GM12878 (cell line): Measurements from ENCODE around the gene ASIC4. TPM values are rescaled to one million over a fixed set of nuclear protein-coding genes. Genes with fewer than 3 reads are reported as not detected.

ENCODE experiments used
- BACH1 ChIP-seq: fragments of 450-650 bp; IDR thresholded peaks from 2 replicates; pipeline ENCODE4 v1.6.1; 2017; ENCODE audit warnings: mild to moderate bottlenecking, borderline replicate concordance
- BCL3 ChIP-seq: IDR thresholded peaks from 2 replicates; pipeline ENCODE4 v1.6.1; 2011; ENCODE audit warnings: borderline replicate concordance, low read depth, mild to moderate bottlenecking, moderate library complexity, low read length; ENCODE audit not compliant: insufficient read depth, poor library complexity, severe bottlenecking
- BCLAF1 ChIP-seq: fragments of 450-650 bp; IDR thresholded peaks from 2 replicates; pipeline ENCODE4 v1.6.1; 2017; ENCODE audit warnings: antibody characterized with exemption, mild to moderate bottlenecking, moderate library complexity
- CEBPZ ChIP-seq: fragments of 150-350 bp; IDR thresholded peaks from 2 replicates; pipeline ENCODE4 v1.6.1; 2016; ENCODE audit warnings: low read depth, low read length
- CTCF ChIP-seq, 3 experiments: IDR thresholded peaks in 2 of 3; conservative IDR thresholded peaks in 1 of 3; 2 replicates each; pipeline ENCODE4 v1.5.1; 2011; ENCODE audit warnings: low read depth in 3 of 3, low read length in 3 of 3, mild to moderate bottlenecking in 3 of 3, control low read depth in 2 of 3, moderate library complexity in 2 of 3, inconsistent platforms in 1 of 3, mixed read lengths in 1 of 3; ENCODE audit not compliant: control insufficient read depth in 2 of 3, insufficient read depth in 1 of 3; ENCODE audit errors: extremely low read depth in 1 of 3
- DPF2 ChIP-seq: fragments of 450-650 bp; IDR thresholded peaks from 2 replicates; pipeline ENCODE4 v1.6.1; 2017; ENCODE audit warnings: mild to moderate bottlenecking
- ESRRA ChIP-seq: IDR thresholded peaks from 2 replicates; pipeline ENCODE4 v1.6.1; 2012; ENCODE audit warnings: mild to moderate bottlenecking, low read length, improper control_type of control experiment
- FOXM1 ChIP-seq: IDR thresholded peaks from 2 replicates; pipeline ENCODE4 v1.6.1; 2012; ENCODE audit warnings: low read depth, mild to moderate bottlenecking, inconsistent platforms, low read length, moderate library complexity
- GATAD2B ChIP-seq: fragments of 450-650 bp; conservative IDR thresholded peaks from 2 replicates; pipeline ENCODE4 v1.6.1; 2017; ENCODE audit warnings: low read depth, mild to moderate bottlenecking, moderate library complexity
- IKZF1 ChIP-seq: fragments of 450-650 bp; conservative IDR thresholded peaks from 2 replicates; pipeline ENCODE4 v1.6.1; 2017; ENCODE audit warnings: antibody characterized with exemption, mild to moderate bottlenecking
- JUND ChIP-seq: IDR thresholded peaks from 2 replicates; pipeline ENCODE4 v1.6.1; 2012; ENCODE audit warnings: low read depth, mild to moderate bottlenecking, low read length, improper control_type of control experiment, moderate library complexity
- KLF5 ChIP-seq: fragments of 450-650 bp; IDR thresholded peaks from 2 replicates; pipeline ENCODE4 v1.6.1; 2014; ENCODE audit warnings: mild to moderate bottlenecking; ENCODE audit not compliant: partially characterized antibody
- MYC ChIP-seq: IDR thresholded peaks from 2 replicates; pipeline ENCODE4 v1.6.1; 2011; ENCODE audit warnings: mild to moderate bottlenecking, low read length, moderate library complexity, inconsistent platforms; ENCODE audit not compliant: insufficient read depth, insufficient replicate concordance, insufficient read length, severe bottlenecking
- NBN ChIP-seq: fragments of 450-650 bp; IDR thresholded peaks from 2 replicates; pipeline ENCODE4 v1.6.1; 2016
- POLR2AphosphoS5 ChIP-seq: IDR thresholded peaks from 2 replicates; pipeline ENCODE4 v1.6.1; 2011; ENCODE audit warnings: mild to moderate bottlenecking, low read length, inconsistent platforms
- RBBP5 ChIP-seq: fragments of 200-600 bp; sonication (generic); conservative IDR thresholded peaks from 2 replicates; pipeline ENCODE4 v1.6.1; 2016
- RELA ChIP-seq: fragments of 450-650 bp; IDR thresholded peaks from 2 replicates; pipeline ENCODE4 v1.8.0; 2014; ENCODE audit warnings: borderline replicate concordance; ENCODE audit not compliant: partially characterized antibody
- RFX5 ChIP-seq: IDR thresholded peaks from 2 replicates; pipeline ENCODE4 v1.6.1; 2011; ENCODE audit warnings: low read depth, low read length, improper control_type of control experiment
- SMARCA5 ChIP-seq: fragments of 450-650 bp; IDR thresholded peaks from 2 replicates; pipeline ENCODE4 v1.6.1; 2017; ENCODE audit warnings: mild to moderate bottlenecking
- SREBF1 ChIP-seq: IDR thresholded peaks from 2 replicates; pipeline ENCODE4 v1.6.1; 2012; ENCODE audit warnings: mild to moderate bottlenecking, low read length
- TCF7 ChIP-seq: IDR thresholded peaks from 2 replicates; pipeline ENCODE4 v1.6.1; 2014; ENCODE audit warnings: antibody characterized with exemption, borderline replicate concordance
- ZBED1 ChIP-seq: IDR thresholded peaks from 2 replicates; pipeline ENCODE4 v1.6.1; 2016; ENCODE audit warnings: borderline replicate concordance
- ZNF24 ChIP-seq: fragments of 450-650 bp; IDR thresholded peaks from 2 replicates; pipeline ENCODE4 v1.6.1; 2017; ENCODE audit warnings: antibody characterized with exemption, mild to moderate bottlenecking
- polyA plus RNA-seq, 11 experiments: library from polyadenylated mRNA; depleted of rRNA in 4 of 11; unstranded in 6 of 11; stranded (reverse) in 5 of 11; fragments of >200 nt; fragmentation: Nextera tagmentation in 4 of 11; fragmentation: Illumina TruSeq in 1 of 11; extraction: Ambion mirVana in 4 of 11; extraction: Trizol in 1 of 11; gene quantifications; 1 replicate in 1 of 11; 2 replicates in 10 of 11; pipeline versions ENCODE4 v1.2.1 to v1.2.3, GENCODE V29; 2011 to 2016; ENCODE audit warnings: inconsistent platforms in 2 of 11, missing spikeins in 2 of 11, low read depth in 1 of 11
- total RNA-seq, 4 experiments: library from RNA; depleted of rRNA in 3 of 4; stranded (reverse); fragments of >200 nt in 3 of 4; fragmentation: Illumina TruSeq in 1 of 4; extraction: Trizol in 1 of 4; gene quantifications; 2 replicates each; pipeline versions ENCODE4 v1.2.1 to v1.2.3, GENCODE V29; 2013 to 2021

The ASIC4 gene
- total and polyA plus RNA-seq, 10 of the 15 experiments (the other 5 are each of a cell fraction or from before 2014, with no cell fraction given) = 0.01 TPM; not detected in 9

DNA sequence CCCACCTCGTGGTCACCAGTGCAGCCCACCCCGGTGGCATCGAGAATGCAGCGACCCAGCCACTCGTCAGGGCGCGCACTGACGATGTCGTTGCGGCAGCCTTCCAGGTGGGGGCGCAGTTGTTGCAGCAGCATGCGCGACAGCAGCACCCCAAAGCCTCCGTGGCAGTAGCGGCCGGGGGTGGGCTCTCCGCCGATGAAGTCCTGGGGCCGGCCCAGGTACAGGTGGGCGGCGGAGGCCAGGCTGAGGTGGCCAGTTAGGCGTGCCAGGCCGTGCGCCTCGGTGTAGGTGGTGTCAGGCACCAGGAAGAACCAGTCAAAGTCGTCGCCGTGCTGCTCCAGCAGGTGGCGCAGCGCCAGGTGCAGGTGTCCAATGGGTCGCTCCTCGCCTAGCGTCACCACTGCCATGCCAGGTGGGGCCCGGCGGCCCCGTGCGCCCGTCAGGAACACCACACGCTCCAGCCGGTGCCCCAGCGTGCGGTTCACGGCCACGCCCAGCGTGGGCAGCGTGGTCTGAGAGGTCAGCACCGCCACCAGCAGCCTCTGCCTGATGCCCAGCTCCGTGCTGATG, 27.4 kb downstream of the ASIC4 start (continued):
- TF ChIP-seq BCL3 = no peak
- peak; percentile 28 for TF ChIP-seq MYC
- no peak for TF ChIP-seq JUND
- no peak for TF ChIP-seq ZNF24
- TF ChIP-seq BACH1 = peak; percentile 71
- no peak for TF ChIP-seq SREBF1
- TF ChIP-seq GATAD2B = peak; percentile 91
- peak; percentile 52 to 97 (median 91) for TF ChIP-seq CTCF (IDR thresholded peaks at IDR 0.05 in 2 of 3, conservative IDR thresholded peaks at IDR 0.05 in 1 of 3; ENCODE audit: control insufficient read depth in 2 of 3, extremely low read depth in 1 of 3, insufficient read depth in 1 of 3, low read depth in 3 of 3, low read length in 3 of 3)
- no peak for TF ChIP-seq RFX5
- peak; percentile 59 for TF ChIP-seq DPF2
- TF ChIP-seq FOXM1 = no peak
- TF ChIP-seq RELA = peak; percentile 30
- peak; percentile 98 for TF ChIP-seq SMARCA5
- 0 out of 2 replicates have a peak, but pooled peaks have one; percentile 9 for TF ChIP-seq ESRRA
- TF ChIP-seq NBN = peak; percentile 86
- no peak for TF ChIP-seq RBBP5
- no peak for TF ChIP-seq CEBPZ
- TF ChIP-seq POLR2AphosphoS5 = no peak
- peak; percentile 65 for TF ChIP-seq IKZF1
- no peak for TF ChIP-seq ZBED1
- TF ChIP-seq TCF7 = no peak
- TF ChIP-seq BCLAF1 = no peak
- TF ChIP-seq KLF5 = no peak
